SKM-1 treated with dmso at 0.1 percent for 144 hours (cell line): ENCODE results near the gene SLC9C2.
"Not testable (repeated sequence)": the region's sequence is repeated elsewhere in the genome, so short reads cannot be mapped to it uniquely, and the experiment has no call there.

ENCODE experiments used
- DNase-seq: peaks from one replicate; lab custom pipeline; 2025; ENCODE audit not compliant: unreplicated experiment; lab: John Stamatoyannopoulos, UW

Gene SLC9C2

GRCh38 chr1:173603056-173603591 is at the start of gene SLC9C2:
SLC9C2 (minus strand) TSS chr1:173603072; CDS start chr1:173601776, 1,296 bp downstream.
- peak; percentile 42 for DNase-seq

- no peak for DNase-seq
Observed at GRCh38 chr1:173648880-173649605, 46.2 kb upstream of the SLC9C2 start.

- DNase-seq: no peak
Observed at GRCh38 chr1:173646656-173647055, 43.8 kb upstream of the SLC9C2 start.

GRCh38 chr1:173642450-173643139 is 39.7 kb upstream of the SLC9C2 start:
- DNase-seq: not testable (repeated sequence)

GRCh38 chr1:173639102-173639501 is 36.2 kb upstream of the SLC9C2 start:
- DNase-seq: no peak

GRCh38 chr1:173638043-173639021 is 35.5 kb upstream of the SLC9C2 start:
- no peak for DNase-seq

GRCh38 chr1:173637236-173638042 is 34.6 kb upstream of the SLC9C2 start:
- not testable (repeated sequence) for DNase-seq

- no peak for DNase-seq
Observed at GRCh38 chr1:173635116-173635515, 32.2 kb upstream of the SLC9C2 start, which contains the start of gene TEX50. TEX50 (plus strand) TSS chr1:173635338; CDS start chr1:173635522, 184 bp downstream.

GRCh38 chr1:173628888-173629287 is 26.0 kb upstream of the SLC9C2 start:
- no peak for DNase-seq

- DNase-seq: no peak
Observed at GRCh38 chr1:173627269-173627668, 24.4 kb upstream of the SLC9C2 start.

- DNase-seq: no peak
Observed at GRCh38 chr1:173616859-173617258, 14.0 kb upstream of the SLC9C2 start.

GRCh38 chr1:173613086-173613485 is 10.2 kb upstream of the SLC9C2 start:
- DNase-seq: not testable (repeated sequence)

GRCh38 chr1:173608503-173609216 is 5.8 kb upstream of the SLC9C2 start:
- no peak for DNase-seq

GRCh38 chr1:173601588-173601987 is 1.3 kb downstream of the SLC9C2 start:
- DNase-seq: no peak

- DNase-seq: no peak
Observed at GRCh38 chr1:173596097-173596825, 6.6 kb downstream of the SLC9C2 start.

- DNase-seq: not testable (repeated sequence)
Observed at GRCh38 chr1:173591138-173591537, 11.7 kb downstream of the SLC9C2 start.

GRCh38 chr1:173590557-173590956 is 12.3 kb downstream of the SLC9C2 start:
- no peak for DNase-seq

- no peak for DNase-seq
Observed at GRCh38 chr1:173581383-173582079, 21.3 kb downstream of the SLC9C2 start.
